Cortex of kidney (tissue), 1 donor: ENCODE measurements around the gene HES4.
"Not testable (repeated sequence)": the region's sequence is repeated elsewhere in the genome, so short reads cannot be mapped to it uniquely, and the experiment has no call there.

ENCODE experiments used
- DNase-seq: peaks from one replicate; lab custom pipeline; 2025; lab: John Stamatoyannopoulos, UW

Gene HES4

GRCh38 chr1:998745-998994 is 1.2 kb downstream of the HES4 start:
- DNase-seq = no peak

GRCh38 chr1:997993-998744 is 1.7 kb downstream of the HES4 start:
- no peak for DNase-seq

DNA sequence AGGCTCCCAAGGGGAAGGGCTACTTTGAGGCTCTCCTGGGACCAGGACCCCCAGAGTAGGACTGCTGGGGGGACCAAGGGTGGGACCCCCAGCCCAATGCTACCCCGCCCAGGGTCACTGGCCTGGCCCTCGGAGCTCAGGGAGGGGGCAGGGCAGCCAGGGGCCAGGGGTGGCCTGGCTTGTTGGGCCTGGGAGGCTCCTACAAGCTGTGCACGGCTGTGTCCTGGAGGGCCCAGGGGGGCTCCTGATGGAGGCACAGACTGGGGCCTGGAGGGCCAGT is 2.2 kb downstream of the HES4 start:
- DNase-seq = no peak

- no peak for DNase-seq
Measured at GRCh38 chr1:996851-997712, 2.8 kb downstream of the HES4 start.

DNA sequence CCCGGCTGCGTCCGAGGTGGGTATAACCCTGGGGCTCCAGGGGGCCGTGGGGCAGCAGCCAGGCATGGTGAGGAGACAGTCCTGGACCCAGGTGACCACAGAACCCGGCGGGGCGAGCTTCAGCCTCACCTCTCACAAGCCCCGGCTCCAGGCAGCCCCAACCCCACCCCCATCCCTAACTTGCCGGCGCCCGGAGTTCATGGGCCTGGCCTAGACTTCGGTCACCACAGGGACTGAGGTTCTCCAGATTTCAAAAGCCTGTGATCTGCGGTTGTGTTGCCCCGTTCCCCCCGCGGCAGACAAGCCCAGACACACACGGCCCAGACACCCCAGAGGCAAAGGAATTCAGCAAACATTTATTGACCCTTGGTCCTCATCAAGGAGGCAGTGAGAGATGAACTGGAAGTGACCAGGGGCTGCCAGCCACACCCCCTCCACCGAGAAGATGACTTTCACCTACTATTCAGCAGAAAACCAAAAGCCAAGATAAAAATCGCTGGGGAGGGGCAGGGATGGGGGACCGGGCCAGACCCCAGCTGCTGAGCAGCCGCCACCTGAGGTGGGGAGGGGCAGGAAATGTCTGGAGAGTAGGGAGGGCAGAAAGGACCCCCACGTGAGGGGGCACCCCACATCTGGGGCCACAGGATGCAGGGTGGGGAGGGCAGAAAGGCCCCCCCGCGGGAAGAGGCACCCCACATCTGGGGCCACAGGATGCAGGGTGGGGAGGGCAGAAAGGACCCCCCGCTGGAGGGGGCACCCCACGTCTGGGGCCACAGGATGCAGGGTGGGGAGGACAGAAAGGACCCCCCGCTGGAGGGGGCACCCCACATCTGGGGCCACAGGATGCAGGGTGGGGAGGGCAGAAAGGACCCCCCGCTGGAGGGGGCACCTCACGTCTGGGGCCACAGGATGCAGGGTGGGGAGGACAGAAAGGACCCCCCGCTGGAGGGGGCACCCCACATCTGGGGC is 3.9 kb downstream of the HES4 start:
- DNase-seq = no peak

DNA sequence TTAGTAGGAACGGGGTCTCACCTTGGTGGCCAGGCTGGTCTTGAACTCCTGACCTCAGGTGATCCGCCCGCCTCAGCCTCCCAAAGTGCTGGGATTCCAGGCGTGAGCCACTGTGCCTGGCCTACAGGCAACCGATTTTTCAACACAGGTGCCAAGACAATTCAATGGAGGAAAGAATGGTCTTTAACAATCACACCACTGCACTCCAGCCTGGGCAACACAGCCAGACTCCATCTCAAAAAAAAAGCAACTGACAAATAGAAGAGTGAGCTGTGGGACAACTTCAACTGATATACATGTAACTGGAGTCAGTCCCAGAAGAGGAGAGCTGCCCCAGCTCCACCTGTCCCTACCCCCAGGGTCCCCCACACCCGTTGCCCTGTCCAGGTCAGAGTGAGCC is 5.4 kb downstream of the HES4 start:
- not testable (repeated sequence) for DNase-seq

DNA sequence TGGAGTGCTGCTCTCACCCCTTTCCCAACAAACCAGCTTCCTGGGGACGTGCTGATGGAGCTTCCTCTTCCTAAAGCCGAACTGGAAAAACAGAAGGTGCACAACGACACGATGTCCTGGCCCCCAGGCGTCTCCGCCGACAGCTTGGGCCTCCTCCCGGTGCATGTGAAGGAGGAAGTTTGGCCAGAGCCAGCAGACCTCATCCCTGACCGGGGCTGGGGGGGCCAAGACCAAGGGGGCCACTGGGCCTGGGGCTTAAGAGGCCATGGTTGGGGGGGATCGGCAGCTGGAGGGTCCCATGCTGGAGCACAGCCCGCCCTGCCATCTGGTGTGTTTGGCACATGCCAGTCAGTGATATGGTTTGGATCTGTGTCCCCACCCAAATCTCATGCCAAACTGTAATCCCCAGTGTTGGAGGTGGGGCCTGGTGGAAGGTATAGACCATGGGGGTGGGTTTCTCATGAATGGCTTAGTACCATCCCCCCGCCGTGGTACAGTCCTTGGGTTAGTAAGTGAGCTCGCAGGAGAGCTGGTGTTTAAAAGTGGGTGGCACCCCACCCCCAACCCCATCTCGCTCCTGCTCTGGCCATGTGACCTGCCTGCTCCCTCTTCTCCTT is 6.4 kb downstream of the HES4 start:
- DNase-seq = no peak

DNA sequence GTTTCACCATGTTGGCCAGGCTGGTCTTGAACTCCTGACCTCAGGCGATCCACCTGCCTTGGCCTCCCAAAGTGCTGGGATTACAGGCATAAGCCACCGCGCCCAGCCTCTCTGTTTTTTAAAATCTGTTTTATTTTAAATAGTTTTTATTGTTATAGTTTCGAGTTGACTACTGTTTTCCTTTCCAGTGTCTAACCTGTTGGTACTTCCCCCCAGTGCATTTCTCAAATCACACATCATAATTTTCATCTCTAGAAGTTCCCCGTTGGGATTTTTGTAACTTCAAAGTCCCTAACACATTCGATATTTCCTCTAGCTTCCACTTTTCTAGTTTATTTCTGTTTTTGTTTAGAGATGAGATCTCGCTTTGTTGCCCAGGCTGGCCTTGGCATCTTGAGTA is 7.5 kb downstream of the HES4 start:
- DNase-seq = no peak

GRCh38 chr1:991895-992294 is 8.0 kb downstream of the HES4 start:
- DNase-seq = no peak

GRCh38 chr1:991275-991674 is 8.6 kb downstream of the HES4 start:
- DNase-seq = not testable (repeated sequence)

GRCh38 chr1:988061-988460 is 11.8 kb downstream of the HES4 start:
- not testable (repeated sequence) for DNase-seq

- DNase-seq = no peak
Measured at GRCh38 chr1:985126-985525, 14.8 kb downstream of the HES4 start.

DNA sequence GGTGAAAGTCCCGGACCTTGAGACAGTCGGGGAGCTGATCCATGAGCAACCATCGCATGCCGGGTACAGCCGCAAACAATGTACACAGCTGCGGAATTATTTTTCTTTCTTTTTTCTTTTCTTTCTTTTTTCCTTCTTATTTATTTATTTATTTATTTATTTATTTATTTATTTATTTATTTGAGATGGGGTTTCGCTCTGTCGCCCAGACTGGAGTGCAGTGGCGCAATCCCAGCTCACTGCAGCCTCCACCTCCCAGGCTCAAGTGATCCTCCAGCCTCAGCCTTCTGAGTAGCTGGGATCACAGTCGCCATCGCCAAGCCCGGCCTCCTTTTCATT is 15.5 kb downstream of the HES4 start:
- DNase-seq = no peak

GRCh38 chr1:983798-984475 is 16.0 kb downstream of the HES4 start:
- no peak for DNase-seq

- DNase-seq = no peak
Measured at GRCh38 chr1:982765-983436, 17.0 kb downstream of the HES4 start.

DNA sequence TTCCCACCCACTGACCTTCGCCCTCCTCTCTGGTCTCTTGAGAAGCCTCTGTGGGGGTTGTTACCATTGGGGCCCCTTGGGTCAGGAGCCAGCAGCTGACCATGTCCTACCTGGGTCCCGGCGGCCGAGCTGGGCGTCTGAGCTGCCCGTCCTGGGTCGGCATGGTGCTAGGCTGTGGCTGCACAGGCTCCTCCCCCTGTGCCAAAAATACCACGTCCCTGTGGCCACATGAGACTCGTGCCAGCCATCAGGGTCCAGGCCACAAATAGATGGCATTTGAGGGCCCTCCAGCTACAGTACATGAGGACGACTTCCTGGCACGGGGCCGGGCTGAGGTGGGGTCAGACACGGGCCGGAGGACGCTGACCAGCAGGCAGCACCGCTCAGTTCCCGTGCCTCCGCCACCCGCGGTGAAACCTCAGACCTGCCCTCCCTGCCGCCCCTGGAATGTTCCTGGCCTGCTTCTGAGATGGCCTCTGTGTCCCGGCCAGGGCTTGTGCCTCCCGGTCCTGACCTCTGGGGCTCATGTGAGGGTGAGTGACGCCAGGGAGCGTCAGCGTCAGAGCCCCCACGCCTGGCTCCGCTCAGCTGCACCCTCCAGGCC is 17.8 kb downstream of the HES4 start, which contains the start of gene PERM1:
Gene PERM1, minus strand, starts transcription at position 139 of the 604 bp plus-strand sequence. CDS start 1,064 bp downstream, outside the sequence.
- DNase-seq = no peak

GRCh38 chr1:981491-981954 is 18.4 kb downstream of the HES4 start:
- DNase-seq = no peak

- no peak for DNase-seq
Measured at GRCh38 chr1:980602-981395, 19.1 kb downstream of the HES4 start.

DNA sequence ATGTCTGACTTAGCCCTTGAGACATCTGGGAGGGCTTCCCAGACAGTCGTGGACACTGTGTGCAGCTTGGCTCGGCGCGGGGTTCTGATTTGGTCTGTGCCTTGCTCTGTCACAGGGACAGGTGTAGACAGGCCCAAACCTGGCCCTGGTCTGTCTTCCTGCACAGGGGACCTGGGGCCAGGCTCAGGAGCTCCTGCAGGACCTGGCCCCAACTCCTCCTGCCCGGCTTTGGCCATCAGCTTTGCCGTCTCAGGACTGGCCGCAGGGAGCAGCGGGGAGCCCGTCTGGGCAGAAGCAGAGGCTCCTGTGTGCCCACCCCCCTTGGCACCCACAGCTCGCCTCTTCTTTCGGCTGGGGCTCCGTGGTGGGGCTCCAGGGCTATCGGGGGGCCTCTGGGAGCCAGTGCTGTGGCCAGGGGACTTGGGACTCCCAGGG is 19.7 kb downstream of the HES4 start:
- no peak for DNase-seq

DNA sequence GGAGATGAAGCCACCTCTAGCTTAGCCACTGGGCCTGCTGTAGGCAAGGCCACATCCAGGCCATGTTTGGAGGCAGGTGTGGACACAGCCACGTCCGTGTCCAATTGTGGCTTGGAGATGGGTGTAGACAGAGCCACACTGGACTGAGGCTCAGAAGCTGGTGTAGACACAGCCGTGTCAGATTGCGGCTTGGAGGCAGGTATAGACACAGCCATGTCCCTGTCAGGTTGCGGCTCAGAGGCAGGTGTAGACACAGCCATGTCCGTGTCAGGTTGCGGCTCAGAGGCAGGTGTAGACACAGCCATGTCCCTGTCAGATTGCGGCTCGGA is 20.2 kb downstream of the HES4 start:
- no peak for DNase-seq
